Femur (tissue), 1 donor: ENCODE measurements around the gene CYP8B1.

Experiments used
- DNase-seq: peaks from one replicate; pipeline ENCODE4 v3.0.0-alpha.2; 2017

CYP8B1 gene, protein sequence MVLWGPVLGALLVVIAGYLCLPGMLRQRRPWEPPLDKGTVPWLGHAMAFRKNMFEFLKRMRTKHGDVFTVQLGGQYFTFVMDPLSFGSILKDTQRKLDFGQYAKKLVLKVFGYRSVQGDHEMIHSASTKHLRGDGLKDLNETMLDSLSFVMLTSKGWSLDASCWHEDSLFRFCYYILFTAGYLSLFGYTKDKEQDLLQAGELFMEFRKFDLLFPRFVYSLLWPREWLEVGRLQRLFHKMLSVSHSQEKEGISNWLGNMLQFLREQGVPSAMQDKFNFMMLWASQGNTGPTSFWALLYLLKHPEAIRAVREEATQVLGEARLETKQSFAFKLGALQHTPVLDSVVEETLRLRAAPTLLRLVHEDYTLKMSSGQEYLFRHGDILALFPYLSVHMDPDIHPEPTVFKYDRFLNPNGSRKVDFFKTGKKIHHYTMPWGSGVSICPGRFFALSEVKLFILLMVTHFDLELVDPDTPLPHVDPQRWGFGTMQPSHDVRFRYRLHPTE

GRCh38 chr3:42875325-42876151 lies at the start of gene CYP8B1:
Gene CYP8B1, minus strand, starts transcription at chr3:42875879. Its CDS starts 63 bp downstream, at chr3:42875816.
- DNase-seq: no peak

- DNase-seq: no peak
These were observed 47.9 kb upstream of the CYP8B1 start for GRCh38 chr3:42923606-42924005.

GRCh38 chr3:42914771-42915515 lies 39.3 kb upstream of the CYP8B1 start:
- no peak for DNase-seq

DNA sequence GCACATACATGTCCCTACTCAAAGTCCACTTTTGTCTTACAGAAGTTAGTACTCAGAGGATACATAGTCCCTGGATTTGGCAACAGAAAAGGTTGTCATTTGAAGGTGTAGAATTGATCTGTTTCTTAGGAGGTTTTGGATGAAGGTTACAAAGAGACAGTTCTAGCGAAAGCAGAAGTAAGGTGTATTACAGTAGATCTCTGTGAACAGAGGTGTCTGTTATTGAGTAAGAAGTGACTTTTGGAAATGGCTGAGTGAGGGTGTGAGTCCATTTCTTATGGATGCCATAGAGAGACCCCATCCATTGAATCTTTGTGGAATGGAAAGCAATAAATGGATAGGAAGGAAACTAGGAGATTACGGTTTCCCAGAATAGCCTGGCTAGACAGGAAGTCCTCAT lies 35.9 kb upstream of the CYP8B1 start:
- DNase-seq: no peak

DNA sequence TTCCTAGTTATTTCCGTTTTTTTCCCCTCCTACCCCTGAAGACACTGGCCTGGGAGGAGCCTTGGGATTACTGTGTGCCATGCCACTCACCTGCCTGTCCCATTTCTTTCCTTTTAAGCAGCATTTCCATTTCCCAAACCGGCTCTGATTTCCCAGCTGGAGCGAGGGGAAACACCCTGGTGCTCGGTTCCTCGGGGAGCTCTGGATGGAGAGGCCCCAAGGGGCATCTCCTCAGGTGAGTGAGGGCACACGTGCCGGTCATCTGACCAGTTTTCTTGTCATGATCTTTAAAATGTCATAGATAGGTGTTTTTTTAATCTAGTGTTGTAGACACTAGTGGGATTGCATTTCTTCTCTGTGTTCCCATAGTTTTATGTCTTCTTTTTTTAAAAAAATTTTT lies 33.0 kb upstream of the CYP8B1 start:
- no peak for DNase-seq

GRCh38 chr3:42906848-42907183 lies 31.1 kb upstream of the CYP8B1 start:
- DNase-seq: no peak

DNA sequence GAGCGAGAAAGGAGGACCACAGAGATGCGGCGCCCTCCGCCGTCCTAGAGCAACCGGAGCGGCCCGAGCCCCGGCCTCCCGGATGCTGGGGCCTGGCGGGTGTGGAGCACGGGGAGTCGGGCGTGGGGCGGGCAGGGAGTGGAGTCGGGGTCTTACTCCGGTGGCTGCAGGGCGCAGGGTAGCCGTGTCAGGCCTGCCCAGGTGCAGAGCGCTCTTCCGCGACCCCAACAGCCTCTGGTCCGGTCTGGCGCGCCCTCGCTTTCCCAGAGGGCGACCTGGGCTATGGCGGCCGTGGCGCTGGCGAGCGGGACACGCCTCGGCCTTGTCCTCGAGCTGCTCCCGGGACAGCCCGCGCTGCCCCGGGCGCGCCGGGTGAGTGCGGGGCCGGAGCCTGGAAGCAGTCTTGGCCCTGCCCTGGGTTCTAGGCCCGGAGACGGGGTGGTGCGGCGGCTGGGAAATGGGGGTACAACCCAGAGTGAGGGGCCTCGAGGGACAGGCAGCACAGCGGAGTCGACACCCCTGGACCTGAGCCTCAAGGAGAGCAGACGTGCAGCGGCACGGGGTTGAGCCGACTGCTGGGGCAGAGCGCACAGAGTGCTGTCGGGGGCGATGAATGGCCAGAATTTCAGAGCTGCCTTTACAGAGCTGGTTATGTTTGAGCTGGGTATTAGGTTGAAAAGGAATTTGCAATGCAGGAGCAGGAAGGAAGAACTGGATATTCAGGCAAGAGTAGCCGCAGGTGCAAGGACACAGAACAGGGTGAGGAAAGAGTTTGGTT lies 30.6 kb upstream of the CYP8B1 start, which contains the start of gene ZNF662:
Gene ZNF662, plus strand, starts transcription at position 73 of the 778 bp plus-strand sequence. CDS start 1,973 bp downstream, outside the sequence.
- peak; percentile 77 for DNase-seq

- no peak for DNase-seq
These were observed 30.0 kb upstream of the CYP8B1 start for GRCh38 chr3:42905740-42906069.

GRCh38 chr3:42904076-42904475 lies 28.4 kb upstream of the CYP8B1 start:
- DNase-seq: no peak

DNA sequence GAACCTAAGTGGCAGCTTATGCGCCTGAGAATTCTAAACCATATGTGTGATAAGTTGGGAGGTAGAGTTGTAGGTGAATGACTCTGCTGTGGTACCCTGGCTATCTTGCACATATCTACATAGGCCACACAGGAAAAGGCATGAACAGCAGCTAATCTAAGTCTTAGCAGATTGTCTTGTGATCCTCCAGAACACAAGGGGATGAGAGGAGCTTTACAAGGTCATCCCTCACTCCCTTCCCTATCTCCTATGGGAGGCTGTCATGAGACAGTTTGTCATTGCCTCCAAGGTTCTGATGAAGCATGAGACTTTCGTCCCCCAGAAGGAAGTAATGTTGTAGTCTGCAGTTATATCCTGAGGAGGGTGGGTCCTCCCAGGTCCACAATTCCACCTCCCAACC lies 26.6 kb upstream of the CYP8B1 start:
- no peak for DNase-seq

GRCh38 chr3:42901073-42901415 lies 25.4 kb upstream of the CYP8B1 start:
- DNase-seq: no peak

GRCh38 chr3:42900226-42901072 lies 24.8 kb upstream of the CYP8B1 start:
- no peak for DNase-seq

DNA sequence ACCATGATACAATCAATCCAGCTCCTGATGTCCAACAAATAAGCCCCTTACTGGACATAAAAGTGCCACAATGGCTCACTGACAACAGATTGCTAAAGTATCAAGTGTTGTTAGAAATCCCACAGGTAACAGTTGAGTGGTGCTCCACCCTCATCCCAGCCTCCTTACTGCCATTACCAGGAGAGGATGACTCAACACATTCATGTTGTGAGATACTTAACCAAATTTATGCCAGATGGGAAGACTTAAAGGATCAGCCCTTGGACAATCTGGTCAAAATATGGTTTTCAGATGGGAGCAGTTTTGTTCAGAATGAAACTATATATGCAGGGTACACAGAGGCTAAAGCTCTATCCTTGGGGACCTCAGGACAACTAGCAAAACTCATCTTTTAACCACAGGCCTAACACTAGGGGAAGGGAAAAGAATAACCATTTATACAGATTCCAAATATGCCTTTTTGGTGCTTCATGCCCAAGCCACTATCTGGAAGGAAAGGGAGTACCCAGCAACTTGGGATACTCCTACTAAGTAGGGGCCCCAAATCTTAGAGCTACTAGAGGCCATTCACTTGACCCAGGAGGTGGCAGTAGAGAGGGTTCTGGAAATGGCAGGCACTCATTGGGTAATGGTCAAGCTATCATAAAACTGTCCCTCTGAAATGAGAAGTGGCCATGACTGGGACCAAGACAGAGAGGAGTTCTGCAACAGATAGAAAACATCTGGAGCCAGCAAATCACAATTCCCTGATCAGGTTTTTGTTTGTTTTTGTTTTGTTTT lies 23.4 kb upstream of the CYP8B1 start:
- no peak for DNase-seq

DNA sequence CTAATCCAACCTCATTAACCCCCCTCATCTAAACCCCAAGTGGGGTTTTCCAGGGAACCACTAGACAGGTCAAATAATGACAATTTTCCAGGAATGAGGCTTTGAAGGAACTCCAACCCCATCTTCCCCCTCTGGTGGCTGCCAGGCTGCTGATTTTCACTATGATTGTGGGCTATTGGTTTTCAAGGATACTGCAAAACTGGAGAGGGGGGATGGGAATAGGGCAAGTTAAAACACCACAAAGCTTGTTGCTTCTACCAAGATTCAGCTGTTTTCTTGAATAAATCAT lies 19.8 kb upstream of the CYP8B1 start:
- DNase-seq: no peak

GRCh38 chr3:42894698-42895579 lies 19.3 kb upstream of the CYP8B1 start:
- no peak for DNase-seq

DNA sequence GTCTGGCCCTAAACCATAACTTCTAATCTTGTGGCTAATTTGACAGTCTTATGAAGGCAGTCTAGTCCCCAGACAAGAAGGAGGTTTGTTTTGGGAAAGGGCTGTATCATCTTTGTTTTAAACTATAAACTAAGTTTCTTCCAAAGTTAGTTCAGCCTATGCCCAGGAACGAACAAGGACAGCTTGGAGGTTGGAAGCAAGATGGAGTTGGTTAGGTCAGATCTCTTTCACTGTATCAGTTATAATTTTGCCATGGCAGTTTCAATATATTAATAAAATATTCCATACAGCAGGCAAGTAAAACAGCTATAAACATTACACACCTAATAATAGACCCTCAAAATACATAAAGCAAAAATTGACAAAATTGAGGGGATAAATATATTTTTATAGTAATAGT lies 17.1 kb upstream of the CYP8B1 start:
- DNase-seq: no peak

DNA sequence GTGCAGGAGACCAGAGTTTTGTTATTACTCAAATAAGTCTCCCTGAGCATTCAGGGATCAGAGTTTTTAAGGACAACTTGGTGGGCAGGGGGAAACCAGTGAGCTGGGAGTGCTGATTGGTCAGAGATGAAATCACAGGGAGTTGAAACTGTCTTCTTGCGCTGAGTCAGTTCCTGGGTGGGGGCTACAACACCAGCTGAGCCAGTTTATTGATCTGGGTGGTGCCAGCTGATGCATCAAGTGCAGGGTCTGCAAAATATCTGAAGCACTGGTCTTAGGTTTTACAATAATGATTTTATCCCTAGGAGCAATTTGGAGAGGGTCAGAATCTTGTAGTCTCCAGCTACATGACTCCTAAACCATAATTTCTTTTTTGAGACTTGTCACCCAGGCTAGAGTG lies 16.5 kb upstream of the CYP8B1 start:
- DNase-seq: no peak

DNA sequence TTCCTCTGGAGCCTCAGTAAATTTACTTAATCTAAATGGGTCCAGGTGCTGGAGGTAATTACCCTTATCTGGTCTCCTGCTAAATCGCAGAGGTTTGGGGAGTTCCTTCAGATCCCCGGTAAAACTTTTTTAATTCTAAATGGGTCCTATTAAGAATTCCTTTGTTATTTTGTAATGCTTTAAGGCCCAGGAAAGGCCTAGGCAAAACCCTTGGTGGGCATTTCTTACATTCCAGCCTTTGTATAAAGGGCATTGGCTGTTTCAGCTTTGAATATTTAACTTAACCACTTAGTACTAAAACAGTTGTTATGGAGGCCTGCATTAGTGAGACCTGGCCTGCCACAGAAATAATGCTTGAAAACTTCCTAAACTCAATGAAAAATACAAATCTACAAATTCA lies 15.4 kb upstream of the CYP8B1 start:
- no peak for DNase-seq

GRCh38 chr3:42887084-42887483 lies 11.4 kb upstream of the CYP8B1 start:
- DNase-seq: no peak

GRCh38 chr3:42886294-42886822 lies 10.7 kb upstream of the CYP8B1 start:
- no peak for DNase-seq
